Duodenal mucosa (tissue), 2 donors: Measurements from ENCODE around the gene GABBR2.

Source experiments
- H3K27ac ChIP-seq: one replicate; pipeline ENCODE4 v1.7.0; 2013; ENCODE audit warnings: low read depth, low read length
- H3K27me3 ChIP-seq, 2 donors: one replicate each; pipeline ENCODE4 v1.7.0; 2013; ENCODE audit warnings: low read length in 2 of 2, control low read depth in 1 of 2; ENCODE audit not compliant: insufficient read depth in 2 of 2, control insufficient read depth in 1 of 2
- H3K36me3 ChIP-seq, 2 donors: one replicate each; pipeline ENCODE4 v1.7.0; 2013; ENCODE audit warnings: low read length in 2 of 2, control low read depth in 1 of 2; ENCODE audit not compliant: insufficient read depth in 2 of 2, control insufficient read depth in 1 of 2
- H3K4me1 ChIP-seq, 2 donors: one replicate each; pipeline ENCODE4 v1.7.0; 2013; ENCODE audit warnings: low read length in 2 of 2, control low read depth in 1 of 2; ENCODE audit not compliant: insufficient read depth in 2 of 2, control insufficient read depth in 1 of 2
- H3K4me3 ChIP-seq, 2 donors: one replicate each; pipeline ENCODE4 v1.7.0; 2013; ENCODE audit warnings: low read length in 2 of 2, low read depth in 1 of 2
- H3K9ac ChIP-seq, 2 donors: one replicate each; pipeline ENCODE4 v1.7.0; 2013; ENCODE audit warnings: low read length in 2 of 2, low read depth in 1 of 2
- H3K9me3 ChIP-seq, 2 donors: one replicate each; pipeline ENCODE4 v1.7.0; 2013; ENCODE audit warnings: low read length in 2 of 2, control low read depth in 1 of 2; ENCODE audit not compliant: control insufficient read depth in 1 of 2

The GABBR2 gene

DNA sequence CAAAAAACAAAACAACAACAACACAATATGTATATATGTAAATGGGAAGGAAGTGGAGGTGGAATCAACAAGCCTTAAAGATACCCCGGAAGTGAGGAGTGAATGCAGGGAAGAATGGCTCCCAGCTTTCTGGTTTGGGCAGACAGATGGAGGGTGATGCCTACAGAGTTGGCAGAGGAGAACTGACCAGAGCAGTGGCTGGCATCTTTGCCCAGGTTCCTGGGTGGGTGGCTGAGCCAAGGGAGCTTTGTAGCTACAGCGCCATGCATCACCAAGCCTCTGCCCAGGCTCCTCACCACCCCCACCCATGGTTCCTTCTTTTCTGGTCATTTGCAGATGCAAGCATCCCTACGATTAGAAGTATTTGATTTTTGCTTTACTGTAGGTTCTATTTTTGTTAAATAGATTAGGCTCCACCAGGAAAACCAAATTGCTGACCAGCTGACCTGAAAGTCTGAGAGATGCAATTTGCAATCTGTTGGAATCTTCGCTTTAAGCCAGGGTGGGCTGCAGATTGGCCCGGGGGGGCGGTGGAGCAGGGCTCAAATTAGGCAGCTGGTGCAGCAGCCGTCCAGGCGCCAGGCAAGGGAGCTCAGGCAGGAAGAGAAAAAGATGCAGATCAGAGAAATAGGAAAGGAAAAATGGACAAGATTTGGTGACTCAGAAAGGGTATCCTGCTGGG lies 290.0 kb downstream of the GABBR2 start:
- Histone ChIP-seq H3K36me3 (no peaks in the 10 kb centered on the region), H3K27me3 (no peaks in the 10 kb centered on the region), H3K4me1 (no peaks in the 10 kb centered on the region), H3K4me3 (no peak overlapping the region), H3K27ac (no peak overlapping the region), H3K9me3 (no peaks in the 10 kb centered on the region), H3K9ac (no peak overlapping the region)

DNA sequence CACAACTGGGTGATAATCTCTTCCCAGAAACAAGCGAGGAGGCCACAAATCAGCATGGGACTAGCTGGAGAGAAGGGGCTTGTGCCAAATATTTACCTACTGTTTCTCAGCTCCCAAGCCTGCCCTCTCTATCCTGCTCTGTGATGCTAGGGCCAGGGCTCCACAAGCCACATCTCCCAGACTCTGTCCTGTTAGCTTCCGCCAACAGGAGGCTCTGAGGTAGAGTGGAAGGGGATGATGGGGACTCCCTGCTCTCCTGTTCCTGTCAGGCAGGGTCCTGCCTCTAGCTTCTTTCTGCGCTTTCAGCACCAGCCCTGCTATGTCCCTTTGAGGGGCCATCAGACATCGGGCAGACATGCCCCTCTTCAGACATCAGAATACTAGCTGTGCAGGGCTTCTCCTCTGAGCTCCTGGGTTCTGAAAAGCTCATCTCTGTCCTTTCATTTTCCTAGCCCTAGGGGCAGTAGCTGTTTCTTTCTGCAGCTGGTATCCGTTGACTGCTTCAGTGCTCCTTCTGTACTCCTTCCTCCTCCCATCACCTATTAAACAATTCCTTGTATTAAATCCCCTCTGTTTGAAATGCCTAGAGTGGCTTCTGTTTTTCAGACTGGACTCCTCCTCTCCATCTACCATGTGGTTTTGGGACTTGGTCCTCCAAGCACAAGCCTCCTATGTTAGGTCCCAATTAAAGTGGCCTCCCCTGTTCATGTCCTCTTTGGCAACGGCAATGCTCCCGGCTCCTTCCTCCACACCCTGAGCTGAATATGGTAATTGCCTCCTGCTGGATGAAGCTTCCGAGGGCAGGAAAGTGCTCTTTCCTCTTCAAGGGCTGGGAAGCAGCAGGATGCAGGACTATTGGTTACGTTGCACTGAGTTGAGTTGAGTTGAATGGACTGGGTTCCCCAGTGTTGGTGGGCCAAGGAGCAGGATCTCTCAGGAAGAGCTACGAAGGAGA lies 292.2 kb downstream of the GABBR2 start:
- no peaks in the 10 kb centered on the region for H3K4me1 ChIP-seq
- no peaks in the 10 kb centered on the region for H3K27me3 ChIP-seq
- no peak overlapping the region for H3K9ac ChIP-seq
- H3K36me3 ChIP-seq, result no peaks in the 10 kb centered on the region
- no peak overlapping the region for H3K27ac ChIP-seq
- H3K9me3 ChIP-seq, result no peaks in the 10 kb centered on the region
- no peak overlapping the region for H3K4me3 ChIP-seq

DNA sequence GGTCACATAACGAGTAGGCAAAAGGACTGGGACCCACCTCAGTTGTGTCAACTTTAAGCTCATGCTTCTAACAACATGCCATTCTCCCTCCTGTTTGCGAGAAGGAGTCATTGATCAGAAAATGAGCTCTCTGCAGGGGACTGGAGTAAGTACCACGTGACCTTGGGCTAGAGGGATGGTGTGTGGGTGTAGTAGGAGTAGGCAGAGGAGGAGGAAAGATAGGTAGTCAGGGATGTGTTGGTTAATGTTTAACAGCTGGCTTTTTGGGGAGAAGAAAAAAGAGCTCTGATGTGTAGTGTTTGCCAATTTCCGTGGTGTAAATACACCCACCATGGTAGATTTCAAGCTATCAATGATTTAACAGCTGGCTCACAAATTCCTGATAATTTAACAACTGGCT lies 293.0 kb downstream of the GABBR2 start:
- Histone ChIP-seq H3K27me3 (no peaks in the 10 kb centered on the region), H3K9me3 (no peaks in the 10 kb centered on the region), H3K4me3 (no peak overlapping the region), H3K9ac (no peak overlapping the region), H3K27ac (no peak overlapping the region), H3K36me3 (no peaks in the 10 kb centered on the region), H3K4me1 (no peaks in the 10 kb centered on the region)

DNA sequence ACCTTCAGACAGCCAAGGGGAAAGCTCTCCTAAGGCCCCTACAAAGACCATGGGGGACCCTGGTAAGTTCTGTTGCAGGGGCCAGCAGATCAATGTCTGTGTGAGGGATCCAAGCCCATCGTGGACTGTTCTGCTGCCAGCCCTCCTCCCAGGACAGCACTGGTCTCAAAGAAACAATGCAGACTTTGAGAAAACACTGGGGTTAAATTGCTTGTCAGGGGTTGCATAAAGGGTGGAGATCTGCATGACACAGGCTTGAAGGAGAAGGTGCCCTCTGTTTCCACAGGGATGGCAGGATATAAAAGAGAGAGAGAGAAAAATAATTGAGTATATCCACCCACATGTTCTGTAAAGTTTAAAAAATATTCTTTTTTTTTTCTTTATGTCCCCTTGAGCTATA lies 295.7 kb downstream of the GABBR2 start:
- Histone ChIP-seq H3K27ac (no peak overlapping the region), H3K27me3 (no peaks in the 10 kb centered on the region), H3K36me3 (no peaks in the 10 kb centered on the region), H3K9me3 (no peaks in the 10 kb centered on the region), H3K9ac (no peak overlapping the region), H3K4me1 (no peaks in the 10 kb centered on the region), H3K4me3 (no peak overlapping the region)

DNA sequence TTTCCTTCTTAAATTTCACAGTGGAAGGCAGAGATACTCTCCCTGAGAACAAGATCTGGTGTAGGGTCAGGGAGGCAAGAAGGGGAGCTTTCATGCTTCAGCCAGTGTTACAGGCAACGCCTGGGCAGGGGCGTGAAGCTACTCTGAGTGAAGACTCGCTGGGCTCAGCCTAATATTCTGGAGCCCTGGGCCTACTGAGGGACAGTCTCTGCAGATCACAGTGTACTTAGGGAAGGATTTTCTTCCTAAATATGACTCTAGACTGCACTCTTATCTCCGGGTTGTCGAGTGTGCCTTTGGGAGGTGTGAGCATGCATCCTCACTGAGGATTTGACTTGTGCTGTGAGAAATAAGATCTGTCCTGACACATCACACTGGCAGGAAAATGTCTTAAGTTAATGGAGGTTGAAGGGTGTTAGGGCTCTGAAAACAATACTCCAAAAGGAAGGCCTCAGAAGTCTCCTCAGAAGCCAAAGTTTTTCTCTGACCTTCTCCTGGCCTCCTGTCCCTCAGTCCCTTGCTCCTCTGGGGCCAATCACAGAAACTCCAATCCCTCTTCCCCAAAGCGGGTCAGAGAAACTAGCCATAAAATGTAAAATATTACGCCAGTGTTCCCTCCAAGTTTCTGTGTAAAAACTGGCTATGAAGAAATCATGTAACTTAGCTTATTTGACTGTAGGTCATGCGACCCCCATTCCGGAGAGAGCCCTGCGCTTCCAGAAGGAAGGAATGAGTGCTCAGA lies 296.5 kb downstream of the GABBR2 start:
- Histone ChIP-seq H3K9me3 (no peaks in the 10 kb centered on the region), H3K4me3 (no peak overlapping the region), H3K27me3 (no peaks in the 10 kb centered on the region), H3K36me3 (no peaks in the 10 kb centered on the region), H3K4me1 (no peaks in the 10 kb centered on the region), H3K27ac (no peak overlapping the region), H3K9ac (no peak overlapping the region)

DNA sequence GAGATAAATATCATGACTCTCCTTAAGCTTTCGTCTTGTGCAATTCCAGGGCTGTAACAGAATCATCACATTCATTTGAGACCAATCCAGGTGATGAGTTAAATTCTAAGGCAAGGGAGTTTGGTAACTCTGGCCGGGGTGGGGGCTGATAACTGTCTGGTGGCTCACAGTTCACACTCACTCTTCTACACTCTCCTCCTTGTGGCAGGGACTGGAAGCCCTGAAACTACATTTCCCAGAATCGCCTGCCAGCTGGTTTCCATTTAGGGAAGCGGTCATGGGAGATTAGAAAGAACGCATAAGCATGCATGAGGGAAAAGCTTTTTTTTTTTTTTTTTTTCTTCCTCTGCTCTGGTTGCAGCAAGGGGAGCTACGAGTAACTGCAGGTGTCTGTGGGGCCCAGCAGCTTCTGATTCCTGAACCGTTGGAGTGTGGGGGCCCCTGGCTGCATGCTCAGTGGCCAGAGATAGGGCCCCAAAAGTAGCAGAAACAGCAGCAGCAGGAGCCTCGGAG lies 298.5 kb downstream of the GABBR2 start:
- Histone ChIP-seq H3K4me3 (peak overlapping the region; percentile 5 to 24), H3K9me3 (no peaks in the 10 kb centered on the region), H3K4me1 (no peaks in the 10 kb centered on the region), H3K27ac (no peak overlapping the region), H3K36me3 (no peaks in the 10 kb centered on the region), H3K27me3 (no peaks in the 10 kb centered on the region), H3K9ac (no peak overlapping the region)

DNA sequence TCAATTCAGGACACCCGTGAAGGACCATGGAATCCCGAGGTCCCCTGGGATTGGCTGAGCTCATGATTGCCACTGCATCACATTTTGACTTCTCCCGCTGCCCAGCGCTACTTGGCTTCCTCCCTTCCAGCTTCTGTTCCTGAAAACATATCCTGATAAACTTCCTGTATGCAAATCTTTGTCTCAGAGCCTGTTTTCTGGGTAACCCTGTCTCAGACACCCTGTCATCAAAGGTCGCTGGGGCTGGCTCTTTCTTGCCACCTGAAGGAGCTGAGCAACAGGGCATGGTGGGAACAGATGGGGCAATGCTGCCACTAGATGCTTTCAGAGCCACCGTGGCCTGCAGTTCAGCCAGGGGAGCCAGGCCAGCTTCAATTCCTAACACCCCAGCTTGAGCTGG lies 299.0 kb downstream of the GABBR2 start:
- no peaks in the 10 kb centered on the region for H3K27me3 ChIP-seq
- H3K4me3 ChIP-seq, result no peak overlapping the region
- H3K27ac ChIP-seq, result no peak overlapping the region
- no peaks in the 10 kb centered on the region for H3K4me1 ChIP-seq
- H3K9me3 ChIP-seq, result no peaks in the 10 kb centered on the region
- no peaks in the 10 kb centered on the region for H3K36me3 ChIP-seq
- no peak overlapping the region for H3K9ac ChIP-seq

DNA sequence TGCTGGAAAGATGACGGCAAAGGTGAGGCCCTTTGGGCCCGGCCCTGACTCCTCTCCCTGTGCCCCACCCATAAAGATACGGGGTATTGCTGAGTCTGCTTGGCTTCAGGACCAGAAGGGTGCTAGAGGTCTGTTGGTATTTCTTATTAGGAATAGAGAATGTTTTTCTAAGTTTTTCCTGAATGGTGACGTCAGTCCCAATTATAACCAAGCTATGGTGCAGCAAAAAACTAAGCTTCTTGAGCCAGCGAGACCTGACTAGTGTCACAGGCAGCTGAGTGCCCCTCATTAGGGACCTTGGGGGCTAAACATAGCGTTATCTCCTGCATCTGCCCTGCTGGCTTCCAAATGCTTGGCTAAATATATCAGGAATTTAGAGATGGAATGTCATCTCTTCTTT lies 302.3 kb downstream of the GABBR2 start:
- no peak overlapping the region for H3K9ac ChIP-seq
- H3K4me1 ChIP-seq, result no peaks in the 10 kb centered on the region
- no peak overlapping the region for H3K4me3 ChIP-seq
- H3K36me3 ChIP-seq, result no peaks in the 10 kb centered on the region
- no peak overlapping the region for H3K27ac ChIP-seq
- H3K9me3 ChIP-seq, result no peaks in the 10 kb centered on the region
- no peaks in the 10 kb centered on the region for H3K27me3 ChIP-seq

DNA sequence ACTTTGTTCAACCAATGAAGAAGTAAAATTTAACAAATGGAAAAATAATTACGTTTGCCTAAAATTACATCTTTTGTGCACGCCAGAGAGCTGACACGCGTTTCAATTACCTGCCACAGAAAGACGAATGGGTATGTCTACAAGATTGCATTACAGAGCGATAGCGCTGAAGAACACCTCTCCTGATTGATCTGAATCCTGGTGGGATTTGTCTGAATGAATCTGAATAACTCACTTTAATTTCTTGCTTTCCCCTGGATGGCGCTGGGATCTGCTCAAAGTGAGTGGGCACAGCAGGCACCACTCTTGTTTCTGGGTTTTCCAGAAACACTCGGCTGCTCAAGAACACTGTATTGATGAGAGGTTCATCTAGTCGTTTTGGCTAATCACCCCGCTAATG lies 304.5 kb downstream of the GABBR2 start:
- H3K4me3 ChIP-seq, result no peak overlapping the region
- H3K27me3 ChIP-seq, result peaks cover 0 to 4% of the 10 kb centered on the region in 2 donors
- H3K27ac ChIP-seq, result no peak overlapping the region
- no peaks in the 10 kb centered on the region for H3K9me3 ChIP-seq
- no peaks in the 10 kb centered on the region for H3K4me1 ChIP-seq
- H3K9ac ChIP-seq, result no peak overlapping the region
- no peaks in the 10 kb centered on the region for H3K36me3 ChIP-seq

DNA sequence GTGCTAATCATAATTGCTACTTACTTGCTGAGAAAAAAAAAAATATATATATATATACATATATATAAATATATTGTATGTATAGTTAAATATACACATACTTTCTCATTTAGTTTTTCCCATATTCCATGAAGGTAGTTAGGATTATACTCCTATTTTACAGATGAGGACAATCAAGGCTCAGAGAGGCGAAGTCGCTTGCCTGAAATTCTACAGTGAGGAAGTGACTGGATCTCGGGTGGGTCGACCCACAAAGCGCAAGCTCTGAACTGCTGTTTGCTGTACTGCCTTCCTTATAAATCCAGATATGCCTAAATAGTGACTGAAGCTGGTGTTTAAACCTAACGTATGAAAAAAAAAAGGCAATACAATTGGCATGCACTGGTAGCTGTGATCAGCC lies 305.0 kb downstream of the GABBR2 start:
- Histone ChIP-seq H3K27me3 (peaks cover 0 to 4% of the 10 kb centered on the region in 2 donors), H3K36me3 (no peaks in the 10 kb centered on the region), H3K9ac (no peak overlapping the region), H3K27ac (no peak overlapping the region), H3K9me3 (no peaks in the 10 kb centered on the region), H3K4me1 (no peaks in the 10 kb centered on the region), H3K4me3 (no peak overlapping the region)
